Measurements from ENCODE around the gene CPSF4. TPM values are rescaled to one million over a fixed set of nuclear protein-coding genes. Genes with fewer than 3 reads are reported as not detected.

The CPSF4 gene
- total and polyA plus RNA-seq, 2 donors (not counting 1 experiment from before 2014, with no cell fraction given) = 52.9 to 63.2 TPM

DNA sequence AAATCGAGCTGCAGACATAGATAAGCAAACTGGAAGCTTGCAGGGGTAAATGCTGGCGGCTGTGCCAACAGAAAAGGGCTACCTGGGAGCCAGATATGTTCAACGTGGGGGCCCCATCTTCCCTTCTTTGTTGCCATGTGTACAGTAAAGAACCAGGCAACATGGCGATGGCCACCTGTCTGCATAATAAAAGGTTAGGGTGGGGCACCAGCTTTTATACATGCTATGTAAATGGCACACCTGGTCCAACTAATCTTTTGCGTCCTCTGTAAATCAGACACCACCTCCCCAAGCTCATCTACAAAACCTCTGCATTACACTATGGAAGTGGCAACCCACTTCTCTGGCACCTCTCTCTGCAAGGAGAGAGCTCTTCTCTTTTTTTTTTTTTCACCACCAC, 16.1 kb upstream of the CPSF4 start:
- POLR2A ChIA-PET = no interaction called here
- no peak for ATAC-seq (ENCODE audit: low read depth)

GRCh38 chr7:99424932-99425730, 13.6 kb upstream of the CPSF4 start:
- Histone ChIP-seq H3K36me3 (replicated peaks in 1 of 2; ENCODE audit: control extremely low read depth in 1 of 2, control insufficient read depth in 1 of 2, extremely low read depth in 1 of 2, insufficient read depth in 2 of 2, low read length in 1 of 2) (peaks cover 4 to 30% of the 10 kb centered on the region in 2 experiments), H4K20me1 (ENCODE audit: control insufficient read depth, insufficient read depth, low read length, poor library complexity, severe bottlenecking) (peaks cover 1% of the 10 kb centered on the region), H3K27ac (ENCODE audit: low read length in 2 of 2) (no peak overlapping the region), H3K9me3 (ENCODE audit: control extremely low read depth in 1 of 3, control insufficient read depth in 2 of 3, insufficient read depth in 1 of 3, low read length in 2 of 3) (no peaks in the 10 kb centered on the region), H3K79me2 (ENCODE audit: control insufficient read depth, insufficient read depth, low read length) (no peaks in the 10 kb centered on the region), H3K4me2 (replicated peaks; ENCODE audit: low read depth, low read length, poor library complexity, severe bottlenecking) (no peak overlapping the region), H3K9ac (ENCODE audit: low read length) (no peak overlapping the region), H3K4me1 (ENCODE audit: control insufficient read depth in 2 of 2, insufficient read depth in 2 of 2, low read length in 2 of 2) (no peaks in the 10 kb centered on the region), H3K4me3 (ENCODE audit: control extremely low read depth in 1 of 5, extremely low read depth in 1 of 5, insufficient read depth in 1 of 5, low read depth in 2 of 5, low read length in 4 of 5) (no peak overlapping the region), H3K27me3 (replicated peaks in 1 of 4; ENCODE audit: control extremely low read depth in 1 of 4, control insufficient read depth in 3 of 4, insufficient read depth in 4 of 4, low read length in 3 of 4) (no peaks in the 10 kb centered on the region), H2AFZ (ENCODE audit: insufficient read depth, low read depth, low read length, poor library complexity, severe bottlenecking) (no peak overlapping the region)
- ChIA-PET POLR2A (no interaction called here), CTCF (no interaction called here)
- DNase-seq (no peak), ATAC-seq (ENCODE audit: low read depth) (no peak)
- H3K9me3 Mint-ChIP-seq (ENCODE audit: insufficient read depth) = no peaks in the 10 kb centered on the region
- intact Hi-C loops (cut with micrococcal nuclease) = no loop called here
- H3K4me3 Mint-ChIP-seq = no peak overlapping the region
- WGBS (ENCODE audit: insufficient coverage) = 99% methylated on average over 24 of the region's 24 CpGs
- H3K4me1 Mint-ChIP-seq = no peaks in the 10 kb centered on the region
- TF ChIP-seq, protein P1, sequence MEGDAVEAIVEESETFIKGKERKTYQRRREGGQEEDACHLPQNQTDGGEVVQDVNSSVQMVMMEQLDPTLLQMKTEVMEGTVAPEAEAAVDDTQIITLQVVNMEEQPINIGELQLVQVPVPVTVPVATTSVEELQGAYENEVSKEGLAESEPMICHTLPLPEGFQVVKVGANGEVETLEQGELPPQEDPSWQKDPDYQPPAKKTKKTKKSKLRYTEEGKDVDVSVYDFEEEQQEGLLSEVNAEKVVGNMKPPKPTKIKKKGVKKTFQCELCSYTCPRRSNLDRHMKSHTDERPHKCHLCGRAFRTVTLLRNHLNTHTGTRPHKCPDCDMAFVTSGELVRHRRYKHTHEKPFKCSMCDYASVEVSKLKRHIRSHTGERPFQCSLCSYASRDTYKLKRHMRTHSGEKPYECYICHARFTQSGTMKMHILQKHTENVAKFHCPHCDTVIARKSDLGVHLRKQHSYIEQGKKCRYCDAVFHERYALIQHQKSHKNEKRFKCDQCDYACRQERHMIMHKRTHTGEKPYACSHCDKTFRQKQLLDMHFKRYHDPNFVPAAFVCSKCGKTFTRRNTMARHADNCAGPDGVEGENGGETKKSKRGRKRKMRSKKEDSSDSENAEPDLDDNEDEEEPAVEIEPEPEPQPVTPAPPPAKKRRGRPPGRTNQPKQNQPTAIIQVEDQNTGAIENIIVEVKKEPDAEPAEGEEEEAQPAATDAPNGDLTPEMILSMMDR (IDR thresholded peaks at IDR 0.05) = no peak
- no peak for TF ChIP-seq EZH2 (IDR thresholded peaks at IDR 0.05; ENCODE audit: borderline replicate concordance, insufficient read depth, low read depth, low read length, poor library complexity, severe bottlenecking)
- no peaks in the 10 kb centered on the region for H3K27me3 Mint-ChIP-seq
- H3K27ac Mint-ChIP-seq = no peak overlapping the region

More for the DNA sequence above, 16.1 kb upstream of the CPSF4 start:
- Histone ChIP-seq H3K36me3 (replicated peaks in 1 of 2; ENCODE audit: control extremely low read depth in 1 of 2, control insufficient read depth in 1 of 2, extremely low read depth in 1 of 2, insufficient read depth in 2 of 2, low read length in 1 of 2) (peaks cover 6 to 42% of the 10 kb centered on the region in 2 experiments), H3K27ac (ENCODE audit: low read length in 2 of 2) (no peak overlapping the region), H3K9ac (ENCODE audit: low read length) (no peak overlapping the region), H3K4me3 (ENCODE audit: control extremely low read depth in 1 of 5, extremely low read depth in 1 of 5, insufficient read depth in 1 of 5, low read depth in 2 of 5, low read length in 4 of 5) (no peak overlapping the region), H2AFZ (ENCODE audit: insufficient read depth, low read depth, low read length, poor library complexity, severe bottlenecking) (no peak overlapping the region), H3K27me3 (replicated peaks in 1 of 4; ENCODE audit: control extremely low read depth in 1 of 4, control insufficient read depth in 3 of 4, insufficient read depth in 4 of 4, low read length in 3 of 4) (no peaks in the 10 kb centered on the region), H3K9me3 (ENCODE audit: control extremely low read depth in 1 of 3, control insufficient read depth in 2 of 3, insufficient read depth in 1 of 3, low read length in 2 of 3) (no peaks in the 10 kb centered on the region), H3K79me2 (ENCODE audit: control insufficient read depth, insufficient read depth, low read length) (peaks cover 8% of the 10 kb centered on the region), H3K4me1 (ENCODE audit: control insufficient read depth in 2 of 2, insufficient read depth in 2 of 2, low read length in 2 of 2) (no peaks in the 10 kb centered on the region), H4K20me1 (ENCODE audit: control insufficient read depth, insufficient read depth, low read length, poor library complexity, severe bottlenecking) (peaks cover 26% of the 10 kb centered on the region), H3K4me2 (replicated peaks; ENCODE audit: low read depth, low read length, poor library complexity, severe bottlenecking) (no peak overlapping the region)
- CTCF ChIA-PET = interaction anchor here (0.8 kb wide), 1 partner anchor 53 kb away, joined by 3 read pairs; no protein-coding TSS in a partner anchor
- WGBS (ENCODE audit: insufficient coverage) = 84% methylated on average over 4 of the region's 5 CpGs
- H3K27me3 Mint-ChIP-seq = no peaks in the 10 kb centered on the region
- no peak for TF ChIP-seq EZH2 (IDR thresholded peaks at IDR 0.05; ENCODE audit: borderline replicate concordance, insufficient read depth, low read depth, low read length, poor library complexity, severe bottlenecking)
- TF ChIP-seq, protein P1 (IDR thresholded peaks at IDR 0.05) = no peak
- intact Hi-C loops (cut with micrococcal nuclease) = no loop called here
- no peak for DNase-seq
- H3K4me1 Mint-ChIP-seq = no peaks in the 10 kb centered on the region
- no peaks in the 10 kb centered on the region for H3K9me3 Mint-ChIP-seq (ENCODE audit: insufficient read depth)
- no peak overlapping the region for H3K4me3 Mint-ChIP-seq
- H3K27ac Mint-ChIP-seq = no peak overlapping the region
